ENCODE data around the gene CGB8.

- peak in 2 of 4 experiments; percentile 26 to 45 for TF ChIP-seq CTCF (IDR thresholded peaks at IDR 0.05)
- no peak for TF ChIP-seq POLR2AphosphoS5 (IDR thresholded peaks at IDR 0.05)
- TF ChIP-seq POLR2A (IDR thresholded peaks at IDR 0.05), result no peak
Observed at GRCh38 chr19:49017666-49018351, 31.1 kb downstream of the CGB8 start.
